ENCODE results near the gene PLOD1. TPM values are rescaled to one million over a fixed set of nuclear protein-coding genes. Genes with fewer than 3 reads are reported as not detected.
"Not testable (repeated sequence)": the region's sequence is repeated elsewhere in the genome, so short reads cannot be mapped to it uniquely, and the experiment has no call there.

The PLOD1 gene
- total and polyA plus RNA-seq, 12 donors: 27.3 to 102 (median 48.5) TPM

DNA sequence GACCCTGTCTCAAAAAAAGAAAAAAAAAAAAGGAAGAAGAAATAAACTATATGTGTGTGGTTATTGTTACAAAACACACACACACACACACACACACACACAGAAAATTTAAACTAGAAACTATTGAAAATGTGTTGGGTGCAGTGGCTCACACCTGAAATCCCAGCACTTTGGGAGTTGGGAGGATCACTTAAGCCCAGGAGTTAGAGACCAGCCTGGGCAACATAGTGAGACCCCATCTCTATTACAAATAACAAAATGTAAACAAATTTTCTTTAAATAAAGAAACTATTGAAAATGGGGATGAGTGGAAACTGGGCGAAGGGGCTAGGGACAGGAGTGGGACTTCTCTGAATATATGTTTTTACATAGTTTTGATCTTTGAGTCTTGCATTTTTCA lies 31.3 kb upstream of the PLOD1 start:
- no peaks in the 10 kb centered on the region for H3K36me3 ChIP-seq
- no peak overlapping the region for H3K4me3 ChIP-seq
- DNase-seq (no peak), ATAC-seq (no peak)
- H3K4me1 ChIP-seq: peaks cover 0 to 9% (median 0%) of the 10 kb centered on the region in 9 donors
- 94 to 100% methylated on average over 1 of the region's 1 CpG for WGBS, 2 donors
- TF ChIP-seq, protein P1, sequence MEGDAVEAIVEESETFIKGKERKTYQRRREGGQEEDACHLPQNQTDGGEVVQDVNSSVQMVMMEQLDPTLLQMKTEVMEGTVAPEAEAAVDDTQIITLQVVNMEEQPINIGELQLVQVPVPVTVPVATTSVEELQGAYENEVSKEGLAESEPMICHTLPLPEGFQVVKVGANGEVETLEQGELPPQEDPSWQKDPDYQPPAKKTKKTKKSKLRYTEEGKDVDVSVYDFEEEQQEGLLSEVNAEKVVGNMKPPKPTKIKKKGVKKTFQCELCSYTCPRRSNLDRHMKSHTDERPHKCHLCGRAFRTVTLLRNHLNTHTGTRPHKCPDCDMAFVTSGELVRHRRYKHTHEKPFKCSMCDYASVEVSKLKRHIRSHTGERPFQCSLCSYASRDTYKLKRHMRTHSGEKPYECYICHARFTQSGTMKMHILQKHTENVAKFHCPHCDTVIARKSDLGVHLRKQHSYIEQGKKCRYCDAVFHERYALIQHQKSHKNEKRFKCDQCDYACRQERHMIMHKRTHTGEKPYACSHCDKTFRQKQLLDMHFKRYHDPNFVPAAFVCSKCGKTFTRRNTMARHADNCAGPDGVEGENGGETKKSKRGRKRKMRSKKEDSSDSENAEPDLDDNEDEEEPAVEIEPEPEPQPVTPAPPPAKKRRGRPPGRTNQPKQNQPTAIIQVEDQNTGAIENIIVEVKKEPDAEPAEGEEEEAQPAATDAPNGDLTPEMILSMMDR (IDR thresholded peaks at IDR 0.05): no peak
- intact Hi-C loops (cut with DNase I): no loop called here
- H3K9me3 ChIP-seq: no peaks in the 10 kb centered on the region
- peaks cover 6 to 29% (median 19%) of the 10 kb centered on the region in 7 donors for H3K27me3 ChIP-seq
- no peak overlapping the region for H3K27ac ChIP-seq

DNA sequence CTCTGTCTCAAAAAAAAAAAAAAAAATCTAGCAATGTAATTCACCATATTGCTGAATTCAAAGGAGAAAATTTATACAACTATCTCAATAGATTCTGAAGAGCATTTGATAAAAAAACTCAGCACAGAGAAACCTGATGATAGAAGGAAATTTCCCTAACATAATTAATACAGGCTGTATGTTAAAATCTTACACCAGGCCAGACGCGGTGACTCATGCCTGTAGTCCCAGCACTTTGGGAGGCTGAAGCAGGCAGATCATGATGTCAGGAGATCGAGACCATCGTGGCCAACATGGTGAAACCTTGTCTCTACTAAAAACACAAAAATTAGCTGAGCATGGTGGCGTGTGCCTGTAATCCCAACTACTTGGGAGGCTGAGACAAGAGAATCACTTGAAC lies 30.4 kb upstream of the PLOD1 start:
- H3K9me3 ChIP-seq; H3K36me3 ChIP-seq; ATAC-seq; DNase-seq; intact Hi-C loops (cut with DNase I); H3K4me3 ChIP-seq; H3K27ac ChIP-seq: not testable (repeated sequence)
- peaks cover 0 to 19% (median 9%) of the 10 kb centered on the region in 7 donors for H3K27me3 ChIP-seq
- WGBS, 2 donors: 90 to 96% methylated on average over 5 of the region's 5 CpGs
- peaks cover 0 to 12% (median 3%) of the 10 kb centered on the region in 9 donors for H3K4me1 ChIP-seq

DNA sequence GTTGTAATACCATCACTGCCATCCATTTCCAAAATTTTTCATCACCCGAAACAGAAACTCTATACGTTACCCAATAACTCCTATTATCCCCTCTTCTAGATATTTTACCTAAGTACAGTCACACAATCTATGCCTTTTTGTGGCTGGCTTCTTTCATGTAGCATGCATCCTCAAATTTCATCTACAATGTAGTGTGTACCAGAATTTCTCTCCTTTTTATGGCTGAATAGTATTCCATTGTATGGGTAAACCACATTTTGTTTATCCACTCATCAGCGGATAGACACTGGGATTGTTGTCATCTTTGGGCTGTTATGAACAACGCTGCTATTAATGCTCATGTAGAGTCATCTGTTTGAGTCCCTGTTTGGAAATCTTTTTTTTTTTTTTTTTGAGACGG lies 29.5 kb upstream of the PLOD1 start:
- Histone ChIP-seq H3K27me3 (peaks cover 0 to 11% (median 1%) of the 10 kb centered on the region in 7 donors), H3K36me3 (no peaks in the 10 kb centered on the region), H3K4me3 (no peak overlapping the region), H3K27ac (no peak overlapping the region), H3K9me3 (no peaks in the 10 kb centered on the region), H3K4me1 (peaks cover 0 to 17% (median 5%) of the 10 kb centered on the region in 9 donors)
- TF ChIP-seq, protein P1 (IDR thresholded peaks at IDR 0.05): no peak
- ATAC-seq: no peak
- DNase-seq: no peak
- intact Hi-C loops (cut with DNase I): loop anchor here in 3 of 10 donors (5.0 kb wide), 3 partner anchors 62 to 77 kb away; partner anchors contain the start of gene MFN2 (in 1 of the 3)
- WGBS, 2 donors: 93 to 95% methylated on average over 5 of the region's 5 CpGs

- intact Hi-C loops (cut with DNase I): loop anchor here in 3 of 10 donors (1.0 to 5.0 kb wide), 5 partner anchors 60 to 75 kb away; partner anchors contain the start of gene MFN2 (in 2 of the 3)
- H3K27me3 ChIP-seq: no peaks in the 10 kb centered on the region
- ATAC-seq: no peak
- no peaks in the 10 kb centered on the region for H3K36me3 ChIP-seq
- H3K27ac ChIP-seq: no peak overlapping the region
- H3K9me3 ChIP-seq: no peaks in the 10 kb centered on the region
- no peak overlapping the region for H3K4me3 ChIP-seq
- TF ChIP-seq, protein P1 (IDR thresholded peaks at IDR 0.05): no peak
- 72 to 78% methylated on average over 9 to 10 of the region's 10 CpGs for WGBS, 2 donors
- DNase-seq: no peak
- peaks cover 0 to 22% (median 5%) of the 10 kb centered on the region in 9 donors for H3K4me1 ChIP-seq
These were observed 27.6 kb upstream of the PLOD1 start for GRCh38 chr1:11906870-11907269.
